ENCODE results near the gene ZNF555.

GRCh38 chr19:2812414-2813234, 28.7 kb upstream of the ZNF555 start:
- TF ChIP-seq FOXM1 (IDR thresholded peaks at IDR 0.05; ENCODE audit: borderline replicate concordance) (no peak), NFRKB (IDR thresholded peaks at IDR 0.05) (no peak), ZNF384 (IDR thresholded peaks at IDR 0.05) (no peak), ARNT (IDR thresholded peaks at IDR 0.05) (no peak), BHLHE40 (IDR thresholded peaks at IDR 0.05; ENCODE audit: borderline replicate concordance) (no peak), SUZ12 (IDR thresholded peaks at IDR 0.05) (no peak), FOXA1 (IDR thresholded peaks at IDR 0.05) (no peak), ELF4 (IDR thresholded peaks at IDR 0.05) (no peak), HDGF (IDR thresholded peaks at IDR 0.05; ENCODE audit: borderline replicate concordance) (no peak)

All from HEK293T (cell line).